OCI-LY1 (cell line): Measurements from ENCODE around the gene DPPA2.

Experiments used
- H2AFZ ChIP-seq: fragments of 200-600 bp; sonication (generic), shearing (Covaris generic); 2 replicates; pipeline ENCODE4 v1.6.0; 2014; ENCODE audit warnings: antibody characterized with exemption, mild to moderate bottlenecking, low read length
- H3F3A ChIP-seq: fragments of 200-600 bp; sonication (generic), shearing (Covaris generic); 2 replicates; pipeline ENCODE4 v1.6.0; 2014; ENCODE audit warnings: mild to moderate bottlenecking, antibody characterized with exemption, low read length, moderate library complexity; ENCODE audit not compliant: insufficient read depth
- H3K27ac ChIP-seq: fragments of 200-600 bp; sonication (generic); 2 replicates; pipeline ENCODE4 v1.5.1; 2014; ENCODE audit warnings: low read length, mixed run types, mild to moderate bottlenecking, low read depth; ENCODE audit not compliant: poor library complexity, severe bottlenecking
- H3K27me3 ChIP-seq: fragments of 200-600 bp; sonication (generic); 2 replicates; pipeline ENCODE4 v1.6.0; 2014; ENCODE audit warnings: antibody characterized with exemption, mild to moderate bottlenecking, low read length, moderate library complexity; ENCODE audit not compliant: insufficient read depth
- H3K36me3 ChIP-seq: fragments of 200-600 bp; sonication (generic); 2 replicates; pipeline ENCODE4 v1.6.1; 2014; ENCODE audit warnings: mild to moderate bottlenecking, antibody characterized with exemption, low read length, moderate library complexity, mixed read lengths; ENCODE audit not compliant: insufficient read depth
- H3K4me1 ChIP-seq: fragments of 200-600 bp; sonication (generic); 2 replicates; pipeline ENCODE4 v1.5.1; 2014; ENCODE audit warnings: mild to moderate bottlenecking, low read length, moderate library complexity; ENCODE audit not compliant: insufficient read depth, severe bottlenecking
- H3K4me2 ChIP-seq: fragments of 200-600 bp; sonication (generic), shearing (Covaris generic); 2 replicates; pipeline ENCODE4 v1.6.1; 2014; ENCODE audit warnings: low read length
- H3K4me3 ChIP-seq: fragments of 200-600 bp; sonication (generic); 2 replicates; pipeline ENCODE4 v1.5.1; 2014; ENCODE audit warnings: low read length, low read depth, mild to moderate bottlenecking, mixed read lengths; ENCODE audit not compliant: poor library complexity, severe bottlenecking
- H3K79me2 ChIP-seq: fragments of 200-600 bp; shearing (Covaris generic); 2 replicates; pipeline ENCODE4 v1.6.1; 2016; ENCODE audit warnings: mixed run types, low read length, mixed read lengths; ENCODE audit not compliant: insufficient read depth
- H3K9ac ChIP-seq: fragments of 200-600 bp; sonication (generic), shearing (Covaris generic); 2 replicates; pipeline ENCODE4 v1.6.1; 2014; ENCODE audit warnings: mild to moderate bottlenecking, low read length, mixed read lengths
- H3K9me2 ChIP-seq: fragments of 200-600 bp; sonication (generic), shearing (Covaris generic); 2 replicates; pipeline ENCODE4 v1.6.1; 2014; ENCODE audit warnings: low read depth, mild to moderate bottlenecking, low read length, mixed read lengths
- H3K9me3 ChIP-seq: fragments of 200-600 bp; shearing (Covaris generic); 2 replicates; pipeline ENCODE4 v1.6.1; 2014; ENCODE audit warnings: low read length, mixed read lengths
- H4K20me1 ChIP-seq: fragments of 200-600 bp; sonication (generic), shearing (Covaris generic); 2 replicates; pipeline ENCODE4 v1.6.0; 2016; ENCODE audit warnings: mild to moderate bottlenecking, low read length; ENCODE audit not compliant: insufficient read depth
- CTCF ChIP-seq: fragments of 200-600 bp; sonication (generic), shearing (Covaris generic); IDR thresholded peaks from 2 replicates; pipeline ENCODE4 v1.5.1; 2017; ENCODE audit warnings: mild to moderate bottlenecking, antibody characterized with exemption, low read length, moderate library complexity, mixed read lengths
- EZH2 ChIP-seq: fragments of 200-600 bp; sonication (generic), shearing (Covaris generic); IDR thresholded peaks from 2 replicates; pipeline ENCODE4 v1.8.0; 2017; ENCODE audit warnings: borderline replicate concordance, mixed run types, mild to moderate bottlenecking, antibody characterized with exemption, low read length, moderate library complexity, mixed read lengths

DPPA2 gene

DNA sequence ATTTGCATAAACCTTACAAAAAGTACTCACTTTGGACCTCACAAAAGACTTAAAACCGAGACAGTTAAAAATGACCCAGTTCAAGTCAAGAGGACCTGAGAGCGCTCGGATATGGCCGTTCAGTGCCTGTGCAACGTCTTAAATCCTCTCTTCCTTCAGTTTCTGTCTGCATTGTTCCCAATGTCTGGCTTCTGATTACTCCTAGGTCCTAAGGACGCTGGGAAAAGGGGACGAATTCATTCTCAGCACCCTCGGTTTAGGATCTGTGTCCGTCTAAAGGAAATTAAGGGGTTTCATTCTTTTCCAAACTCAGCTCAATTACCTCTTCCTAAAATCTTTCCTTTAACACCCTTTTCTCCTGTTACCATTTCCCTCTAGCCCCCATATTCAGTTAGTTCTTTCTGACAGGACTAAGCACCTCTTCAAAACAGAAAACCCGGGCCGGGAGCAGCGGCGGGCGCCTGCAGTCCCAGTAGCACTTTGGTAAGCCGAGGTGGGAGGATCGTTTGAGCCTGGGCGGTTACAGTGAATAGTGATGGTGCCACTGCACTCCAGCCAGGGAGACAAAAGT lies 20.1 kb upstream of the DPPA2 start:
- H3K27me3 ChIP-seq, result no peaks in the 10 kb centered on the region
- H2AFZ ChIP-seq, result no peak overlapping the region
- H3K9me2 ChIP-seq, result no peaks in the 10 kb centered on the region
- H3K79me2 ChIP-seq, result no peaks in the 10 kb centered on the region
- no peaks in the 10 kb centered on the region for H3K9me3 ChIP-seq
- no peak overlapping the region for H3K9ac ChIP-seq
- H3K36me3 ChIP-seq, result no peaks in the 10 kb centered on the region
- no peak overlapping the region for H3K4me3 ChIP-seq
- no peak overlapping the region for H3K27ac ChIP-seq
- H4K20me1 ChIP-seq, result no peaks in the 10 kb centered on the region
- H3K4me1 ChIP-seq, result no peaks in the 10 kb centered on the region
- no peak for TF ChIP-seq EZH2
- no peak for TF ChIP-seq CTCF
- no peaks in the 10 kb centered on the region for H3F3A ChIP-seq
- no peak overlapping the region for H3K4me2 ChIP-seq

DNA sequence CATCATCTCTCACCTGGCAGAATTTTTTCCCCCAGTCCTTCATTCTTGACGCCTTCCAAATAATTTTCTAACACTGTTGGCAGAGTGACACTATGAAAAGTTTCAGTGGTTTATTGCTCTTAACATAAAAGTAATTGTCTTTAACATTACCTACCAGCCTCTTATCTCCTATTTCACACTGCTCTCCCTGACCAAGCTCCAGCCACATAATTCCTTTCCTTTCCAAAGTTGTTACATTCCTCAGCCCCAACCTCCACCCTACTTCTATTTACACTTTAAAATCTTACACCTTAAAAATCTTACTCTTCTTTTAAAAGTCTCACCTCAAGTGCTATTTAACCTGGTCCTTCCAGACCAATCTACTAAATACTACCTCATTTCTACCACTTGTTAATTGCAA lies 18.3 kb upstream of the DPPA2 start:
- Histone ChIP-seq H3K79me2 (no peaks in the 10 kb centered on the region), H3K27me3 (no peaks in the 10 kb centered on the region), H3K4me1 (no peaks in the 10 kb centered on the region), H3K9me2 (no peaks in the 10 kb centered on the region), H3K27ac (no peak overlapping the region), H3F3A (no peaks in the 10 kb centered on the region), H3K9ac (no peak overlapping the region), H3K36me3 (no peaks in the 10 kb centered on the region), H2AFZ (no peak overlapping the region), H3K4me3 (no peak overlapping the region), H3K4me2 (no peak overlapping the region), H3K9me3 (no peaks in the 10 kb centered on the region), H4K20me1 (no peaks in the 10 kb centered on the region)
- TF ChIP-seq EZH2 (no peak), CTCF (no peak)

DNA sequence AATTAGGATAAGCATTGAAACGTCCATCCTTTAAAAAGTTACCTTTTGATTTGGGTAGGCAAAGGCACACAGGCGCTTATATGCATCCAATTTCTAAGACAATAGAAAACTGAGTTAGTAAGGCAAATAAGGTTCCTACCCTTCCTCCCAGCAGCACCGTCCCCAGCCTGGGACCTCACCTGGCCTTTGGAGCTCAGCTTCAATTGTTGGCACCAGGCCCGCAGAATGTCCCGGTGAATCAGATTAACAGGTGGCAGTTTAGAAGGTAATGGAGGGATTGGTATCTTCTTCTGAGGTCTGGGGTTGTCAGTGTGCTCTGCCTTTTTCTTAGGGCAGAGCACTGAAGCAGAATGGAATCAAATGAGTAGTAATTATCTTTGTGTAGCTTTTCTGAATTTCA lies 15.4 kb upstream of the DPPA2 start:
- Histone ChIP-seq H3K4me3 (no peak overlapping the region), H3K9me2 (no peaks in the 10 kb centered on the region), H2AFZ (no peak overlapping the region), H3K79me2 (no peaks in the 10 kb centered on the region), H3K27ac (no peak overlapping the region), H3F3A (no peaks in the 10 kb centered on the region), H3K27me3 (no peaks in the 10 kb centered on the region), H4K20me1 (no peaks in the 10 kb centered on the region), H3K4me1 (no peaks in the 10 kb centered on the region), H3K9me3 (no peaks in the 10 kb centered on the region), H3K9ac (no peak overlapping the region), H3K36me3 (no peaks in the 10 kb centered on the region), H3K4me2 (no peak overlapping the region)
- no peak for TF ChIP-seq EZH2
- no peak for TF ChIP-seq CTCF
